G401 (cell line): ENCODE measurements around the gene PPP2R5C. TPM values are rescaled to one million over a fixed set of nuclear protein-coding genes. Genes with fewer than 3 reads are reported as not detected.

Source experiments
- DNase-seq: peaks from one replicate; pipeline ENCODE4 v3.0.0-alpha.2; 2015; ENCODE audit warnings: low spot score
- in situ Hi-C: cut with HindIII; loops from 2 replicates; pipeline ENCODE4 v1.10.0; 2016; ENCODE audit warnings: low sequenced_read_pairs, mixed read lengths
- total RNA-seq: library from RNA; depleted of rRNA; stranded (reverse); fragments of >200 nt; shearing (Covaris generic); gene quantifications from 2 replicates; pipeline ENCODE4 v1.2.3, GENCODE V29; 2014

PPP2R5C gene
- total RNA-seq, 1 experiment from 2014 or later = 118 TPM

- no peak for DNase-seq
- in situ Hi-C loops = no loop called here
These were observed 65.8 kb downstream of the PPP2R5C start for GRCh38 chr14:101827286-101827685.

GRCh38 chr14:101828046-101828445, 66.5 kb downstream of the PPP2R5C start:
- in situ Hi-C loops = no loop called here
- no peak for DNase-seq

DNA sequence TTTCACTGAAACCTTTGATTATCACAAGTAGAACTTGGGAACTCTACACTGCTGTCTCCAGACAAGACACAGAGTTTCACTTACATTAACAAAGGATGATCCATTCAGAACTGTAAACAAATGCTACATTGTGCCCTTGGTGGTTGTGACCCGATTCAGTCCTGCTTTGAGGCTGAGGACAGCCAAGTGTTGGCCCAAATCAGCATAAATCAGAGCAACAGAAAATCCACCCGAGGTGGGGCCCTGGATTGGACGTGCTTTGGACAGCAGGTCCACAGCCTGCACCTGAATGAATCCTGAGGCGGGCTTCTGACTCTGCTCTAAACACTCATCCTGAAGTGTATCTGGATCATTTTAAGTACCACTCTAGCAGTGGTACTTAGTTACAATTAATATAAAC, 68.8 kb downstream of the PPP2R5C start:
- DNase-seq = no peak
- in situ Hi-C loops = no loop called here

- in situ Hi-C loops = no loop called here
These were observed 71.5 kb downstream of the PPP2R5C start for GRCh38 chr14:101833045-101833444.

DNA sequence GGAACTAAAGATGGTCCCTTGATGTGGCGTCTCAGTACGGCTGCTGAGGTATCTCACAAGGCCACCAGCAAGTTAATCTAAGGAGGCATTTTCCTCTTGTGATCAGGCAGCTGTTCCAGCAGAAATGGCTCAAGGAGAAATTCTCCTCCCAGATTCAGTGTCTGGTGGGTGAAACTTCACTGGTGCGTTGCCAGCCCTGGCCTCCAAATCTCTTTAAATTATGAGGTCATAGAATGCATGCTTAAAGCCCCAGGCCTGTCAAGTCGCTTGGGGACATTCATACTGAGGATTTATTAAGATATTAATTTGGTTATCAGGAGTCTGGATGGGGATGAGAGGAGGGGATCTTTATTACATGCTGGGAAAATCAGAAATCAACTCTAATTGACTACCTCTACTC, 72.9 kb downstream of the PPP2R5C start:
- in situ Hi-C loops = no loop called here
- no peak for DNase-seq

More at GRCh38 chr14:101833045-101833444, 71.5 kb downstream of the PPP2R5C start:
- DNase-seq = no peak

- in situ Hi-C loops = no loop called here
These were observed 73.5 kb downstream of the PPP2R5C start for GRCh38 chr14:101834800-101835547.

GRCh38 chr14:101835566-101835965, 74.1 kb downstream of the PPP2R5C start:
- in situ Hi-C loops = no loop called here
- no peak for DNase-seq

More at GRCh38 chr14:101834800-101835547, 73.5 kb downstream of the PPP2R5C start:
- no peak for DNase-seq

DNA sequence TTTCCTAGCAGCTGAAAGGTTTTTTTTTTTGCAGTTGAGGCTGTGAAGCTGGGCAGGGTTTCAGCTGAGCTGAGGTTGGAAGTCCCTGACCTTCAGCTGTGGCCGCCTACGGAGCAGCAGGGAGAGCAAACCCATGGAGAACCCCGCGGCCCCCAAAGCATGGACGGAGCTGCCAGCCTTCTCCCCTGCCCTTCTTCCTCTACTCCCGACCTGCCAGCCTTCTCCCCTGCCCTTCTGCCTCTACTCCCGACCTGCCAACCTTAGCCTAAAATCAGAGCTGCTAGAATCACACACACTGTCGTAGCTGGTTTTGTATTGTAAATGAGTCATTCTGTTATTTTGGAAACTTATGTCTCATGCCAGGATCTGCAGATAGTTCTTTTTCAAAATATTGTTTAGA, 74.6 kb downstream of the PPP2R5C start:
- in situ Hi-C loops = no loop called here

DNA sequence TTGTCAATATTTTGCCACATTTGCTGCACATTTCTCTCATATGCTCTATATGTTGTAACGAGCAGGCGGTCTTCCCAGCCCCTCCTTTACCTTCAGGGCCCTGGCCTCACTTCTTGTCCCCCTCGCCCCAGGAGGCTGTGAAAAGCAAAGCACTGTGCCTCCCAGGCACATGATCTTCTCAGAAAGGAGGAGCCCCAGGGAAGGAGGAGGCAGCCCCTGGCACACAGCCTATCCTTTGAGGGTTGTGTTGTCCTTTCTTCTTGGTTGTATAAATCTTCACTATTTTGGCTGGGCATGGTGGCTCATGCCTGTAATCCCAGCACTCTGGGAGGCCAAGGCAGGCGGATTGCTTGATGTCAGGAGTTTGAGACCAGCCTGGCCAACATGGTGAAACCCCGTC, 77.0 kb downstream of the PPP2R5C start:
- no peak for DNase-seq
- in situ Hi-C loops = no loop called here

More for the DNA sequence above, 74.6 kb downstream of the PPP2R5C start:
- no peak for DNase-seq

GRCh38 chr14:101839236-101839635, 77.7 kb downstream of the PPP2R5C start:
- no peak for DNase-seq
- in situ Hi-C loops = no loop called here

- DNase-seq = no peak
- in situ Hi-C loops = no loop called here
These were observed 78.2 kb downstream of the PPP2R5C start for GRCh38 chr14:101839661-101840060.

DNA sequence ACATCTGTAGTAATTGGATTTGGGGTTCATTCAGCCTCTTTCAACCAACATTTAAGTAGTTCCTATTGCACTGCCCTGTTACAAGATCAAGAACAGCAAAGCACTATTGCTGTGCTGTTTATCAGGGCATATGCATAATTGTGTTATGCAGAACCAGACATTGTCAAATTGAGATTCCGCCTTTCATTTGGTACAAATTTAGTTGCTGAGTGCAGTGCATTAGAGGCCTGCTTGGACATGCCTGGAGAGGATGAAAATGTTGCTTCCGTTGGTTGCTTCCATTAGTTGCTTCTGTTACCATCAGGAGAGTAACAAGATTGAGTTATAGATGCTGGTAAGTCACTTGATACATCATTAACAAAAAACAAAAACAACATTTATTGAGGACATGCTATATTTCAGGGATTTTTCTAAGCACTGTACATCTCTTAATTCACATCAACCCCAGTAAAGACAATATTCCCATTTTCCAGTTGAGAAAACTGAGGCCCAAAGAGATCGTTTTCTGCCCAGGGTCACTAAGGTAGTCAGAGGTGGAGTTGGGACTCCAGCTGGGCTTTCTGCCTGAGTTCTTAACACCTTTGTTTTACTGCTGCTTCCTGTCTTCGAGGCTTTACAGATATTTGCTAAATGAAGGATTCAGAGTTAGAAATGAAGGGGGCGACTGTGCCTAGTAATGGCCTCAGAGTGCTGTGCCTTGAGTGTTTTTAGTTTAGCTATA, 79.3 kb downstream of the PPP2R5C start:
- in situ Hi-C loops = no loop called here
- DNase-seq = no peak

GRCh38 chr14:101843038-101843437, 81.5 kb downstream of the PPP2R5C start:
- no peak for DNase-seq
- in situ Hi-C loops = no loop called here

DNA sequence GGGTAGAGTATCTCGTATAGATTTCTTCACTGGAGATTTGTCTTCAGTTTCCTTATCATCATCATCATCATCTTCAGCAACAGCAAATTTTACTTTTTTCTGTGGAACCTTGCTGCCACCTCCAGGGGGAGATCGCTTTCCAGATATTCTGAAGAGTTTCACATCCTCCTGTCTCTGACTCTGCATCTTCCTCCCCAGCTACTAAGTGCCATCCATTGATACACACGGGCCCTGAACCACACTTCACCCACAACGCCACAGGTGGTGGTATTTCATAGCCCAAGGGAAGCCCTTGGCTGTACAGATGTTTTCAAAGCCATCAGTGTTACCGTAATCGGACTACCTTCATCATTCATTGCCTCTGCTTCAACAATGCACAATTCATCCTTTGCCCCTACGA, 82.2 kb downstream of the PPP2R5C start:
- in situ Hi-C loops = no loop called here
- DNase-seq = no peak

GRCh38 chr14:101844219-101844618, 82.7 kb downstream of the PPP2R5C start:
- peak; percentile 45 for DNase-seq
- in situ Hi-C loops = no loop called here

GRCh38 chr14:101844751-101845150, 83.2 kb downstream of the PPP2R5C start:
- no peak for DNase-seq
- in situ Hi-C loops = no loop called here

- in situ Hi-C loops = no loop called here
- DNase-seq = no peak
These were observed 84.0 kb downstream of the PPP2R5C start for GRCh38 chr14:101845496-101845895.

DNA sequence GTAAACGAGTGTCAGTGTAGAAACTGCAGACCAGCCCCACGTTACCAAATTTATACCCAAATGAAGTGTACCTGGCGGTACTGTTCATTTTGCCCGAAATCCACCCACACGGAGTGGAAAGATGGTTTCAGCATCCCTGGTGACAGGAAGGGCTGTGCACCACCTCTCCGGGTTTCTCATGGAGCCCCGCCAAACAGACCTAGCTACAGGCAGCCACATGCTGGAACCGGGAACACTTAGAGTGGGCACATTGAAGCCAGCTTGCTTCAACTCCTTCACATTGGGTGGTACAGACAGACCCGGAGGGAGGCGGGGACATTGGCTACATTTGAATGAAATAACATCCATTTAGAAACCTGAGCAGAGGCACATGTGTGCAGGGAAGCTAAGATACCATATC, 84.4 kb downstream of the PPP2R5C start:
- DNase-seq = peak; percentile 74
- in situ Hi-C loops = no loop called here

DNA sequence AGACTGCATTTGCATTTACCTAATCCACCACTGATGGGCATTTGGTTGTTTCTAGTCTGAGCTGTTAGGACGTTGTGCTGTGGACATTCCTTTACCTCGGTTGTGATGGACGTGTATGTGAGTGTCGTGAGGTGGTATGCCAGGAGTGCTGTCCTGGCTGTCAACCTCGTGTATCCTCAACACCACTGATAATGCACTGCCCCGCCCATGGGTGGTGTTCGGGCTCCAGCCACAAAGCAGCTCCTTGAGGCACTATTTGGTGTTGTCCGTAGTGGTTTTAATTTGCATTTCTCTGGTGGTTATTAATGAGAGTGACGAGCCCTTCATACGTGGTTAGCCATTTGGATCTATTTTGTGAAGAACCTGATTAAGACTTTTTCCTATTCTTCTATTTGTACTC, 87.6 kb downstream of the PPP2R5C start:
- in situ Hi-C loops = no loop called here

GRCh38 chr14:101849640-101850039, 88.1 kb downstream of the PPP2R5C start:
- in situ Hi-C loops = no loop called here
- DNase-seq = no peak

More for the DNA sequence above, 87.6 kb downstream of the PPP2R5C start:
- no peak for DNase-seq

DNA sequence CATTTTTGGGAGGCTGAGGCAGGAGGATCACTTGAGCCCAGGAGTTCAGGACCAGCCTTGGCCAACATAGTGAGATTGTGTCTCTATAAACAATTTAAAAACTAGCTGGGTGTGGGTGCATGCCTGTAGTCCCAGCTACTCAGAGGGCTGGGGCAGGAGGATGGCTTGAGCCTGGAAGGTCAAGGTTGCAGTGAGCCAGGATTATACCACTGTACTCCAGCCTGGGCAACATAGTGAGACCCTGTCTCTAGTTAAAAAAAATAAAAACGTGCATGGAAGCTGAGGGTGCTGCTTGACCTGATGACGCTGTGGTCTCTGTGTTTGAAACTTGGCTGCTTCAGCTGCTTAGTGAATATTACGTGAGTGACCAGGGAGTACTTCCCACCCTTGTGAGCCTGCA, 89.7 kb downstream of the PPP2R5C start:
- DNase-seq = no peak
- in situ Hi-C loops = no loop called here
